NT2/D1 (cell line): ENCODE measurements around the gene DHX15.
A peak's percentile ranks its signal among the peaks of the same experiment; 100 is the strongest.

Experiments
- DNase-seq: peaks from one replicate; pipeline ENCODE4 v3.0.0-alpha.2; 2011; ENCODE audit warnings: low read depth, low spot score
- H3K27me3 ChIP-seq: 2 replicates; pipeline ENCODE4 v1.6.0; 2011; ENCODE audit warnings: mild to moderate bottlenecking; ENCODE audit not compliant: insufficient read length, insufficient read depth
- H3K36me3 ChIP-seq: 2 replicates; pipeline ENCODE4 v1.6.1; 2011; ENCODE audit warnings: mild to moderate bottlenecking, low read length, mixed read lengths; ENCODE audit not compliant: insufficient read depth, insufficient read length
- H3K4me1 ChIP-seq: 2 replicates; pipeline ENCODE4 v1.5.1; 2011; ENCODE audit not compliant: insufficient read depth, insufficient read length
- H3K4me3 ChIP-seq: 2 replicates; pipeline ENCODE4 v1.5.1; 2011; ENCODE audit warnings: low read depth; ENCODE audit not compliant: insufficient read length
- H3K9ac ChIP-seq: 2 replicates; pipeline ENCODE4 v1.6.0; 2011; ENCODE audit warnings: low read depth; ENCODE audit not compliant: insufficient read length
- H3K9me3 ChIP-seq: 2 replicates; pipeline ENCODE4 v1.5.1; 2011; ENCODE audit warnings: mild to moderate bottlenecking, low read length; ENCODE audit not compliant: insufficient read depth
- SUZ12 ChIP-seq: IDR thresholded peaks from 2 replicates; pipeline ENCODE4 v1.6.1; 2011; ENCODE audit not compliant: insufficient read length, insufficient read depth; ENCODE audit errors: extremely low read depth
- YY1 ChIP-seq: IDR thresholded peaks from 2 replicates; pipeline ENCODE4 v1.6.1; 2011; ENCODE audit not compliant: insufficient read length, insufficient read depth
- ZNF274 ChIP-seq: IDR thresholded peaks from 2 replicates; pipeline ENCODE4 v1.6.1; 2011; ENCODE audit warnings: mild to moderate bottlenecking, low read depth, low read length

DHX15 gene

GRCh38 chr4:24599275-24599674 lies 14.9 kb upstream of the DHX15 start:
- Histone ChIP-seq H3K9me3 (no peaks in the 10 kb centered on the region), H3K9ac (no peak overlapping the region), H3K4me3 (no peak overlapping the region), H3K27me3 (no peaks in the 10 kb centered on the region), H3K4me1 (no peaks in the 10 kb centered on the region), H3K36me3 (no peaks in the 10 kb centered on the region)
- no peak for DNase-seq
- TF ChIP-seq ZNF274 (no peak), YY1 (no peak), SUZ12 (no peak)

GRCh38 chr4:24598025-24598424 lies 13.7 kb upstream of the DHX15 start:
- no peak for DNase-seq
- Histone ChIP-seq H3K9ac (no peak overlapping the region), H3K36me3 (no peaks in the 10 kb centered on the region)

GRCh38 chr4:24595659-24596058 lies 11.3 kb upstream of the DHX15 start:
- Histone ChIP-seq H3K9ac (no peak overlapping the region), H3K4me3 (no peak overlapping the region), H3K36me3 (no peaks in the 10 kb centered on the region), H3K4me1 (no peaks in the 10 kb centered on the region), H3K9me3 (peaks cover 6% of the 10 kb centered on the region), H3K27me3 (no peaks in the 10 kb centered on the region)
- TF ChIP-seq YY1: no peak
- TF ChIP-seq ZNF274: no peak
- TF ChIP-seq SUZ12: no peak
- no peak for DNase-seq

More at GRCh38 chr4:24598025-24598424, 13.7 kb upstream of the DHX15 start:
- H3K9me3 ChIP-seq: no peaks in the 10 kb centered on the region
- no peaks in the 10 kb centered on the region for H3K4me1 ChIP-seq
- H3K27me3 ChIP-seq: no peaks in the 10 kb centered on the region
- no peak for TF ChIP-seq ZNF274
- no peak for TF ChIP-seq YY1
- TF ChIP-seq SUZ12: no peak
- H3K4me3 ChIP-seq: no peak overlapping the region

GRCh38 chr4:24594887-24595286 lies 10.5 kb upstream of the DHX15 start:
- Histone ChIP-seq H3K4me1 (no peaks in the 10 kb centered on the region), H3K9me3 (peaks cover 14% of the 10 kb centered on the region), H3K27me3 (no peaks in the 10 kb centered on the region), H3K9ac (no peak overlapping the region), H3K36me3 (no peaks in the 10 kb centered on the region), H3K4me3 (no peak overlapping the region)
- no peak for TF ChIP-seq ZNF274
- TF ChIP-seq YY1: no peak
- no peak for TF ChIP-seq SUZ12
- DNase-seq: no peak

- Histone ChIP-seq H3K9ac (no peak overlapping the region), H3K27me3 (no peaks in the 10 kb centered on the region), H3K36me3 (no peaks in the 10 kb centered on the region), H3K4me1 (no peaks in the 10 kb centered on the region), H3K9me3 (peaks cover 23% of the 10 kb centered on the region), H3K4me3 (no peak overlapping the region)
- TF ChIP-seq YY1: no peak
- no peak for TF ChIP-seq ZNF274
- TF ChIP-seq SUZ12: no peak
- no peak for DNase-seq
Observed at GRCh38 chr4:24589448-24589847, 5.1 kb upstream of the DHX15 start.

GRCh38 chr4:24588216-24588954 lies 4.0 kb upstream of the DHX15 start:
- H3K4me1 ChIP-seq: no peaks in the 10 kb centered on the region
- H3K4me3 ChIP-seq: no peak overlapping the region
- no peak for DNase-seq
- H3K27me3 ChIP-seq: no peaks in the 10 kb centered on the region
- no peaks in the 10 kb centered on the region for H3K36me3 ChIP-seq
- no peak overlapping the region for H3K9ac ChIP-seq
- H3K9me3 ChIP-seq: peaks cover 23% of the 10 kb centered on the region
- TF ChIP-seq ZNF274 (no peak), SUZ12 (no peak), YY1 (no peak)

- peak overlapping the region; percentile 99 for H3K9ac ChIP-seq
- DNase-seq: peak; percentile 20
- no peak for TF ChIP-seq SUZ12
- TF ChIP-seq YY1: no peak
- no peak for TF ChIP-seq ZNF274
- no peaks in the 10 kb centered on the region for H3K27me3 ChIP-seq
- no peaks in the 10 kb centered on the region for H3K4me1 ChIP-seq
- peak overlapping the region; percentile 97 for H3K4me3 ChIP-seq
- H3K9me3 ChIP-seq: no peaks in the 10 kb centered on the region
- H3K36me3 ChIP-seq: peaks cover 38% of the 10 kb centered on the region
Observed at GRCh38 chr4:24583451-24584210, 723 bp downstream of the DHX15 start.
